GM18873 (cell line): ENCODE data around the gene AMZ1.

ENCODE experiments used
- ATAC-seq: cut with Tn5 transposase; IDR thresholded peaks from one replicate; pipeline ENCODE4 v1.9.1; 2021; ENCODE audit warnings: mild to moderate bottlenecking, moderate library complexity, moderate number of reproducible peaks; ENCODE audit not compliant: unreplicated experiment, low FRiP score

Gene AMZ1

GRCh38 chr7:2651336-2651735 is 36.7 kb upstream of the AMZ1 start:
- no peak for ATAC-seq

- no peak for ATAC-seq
Measured at GRCh38 chr7:2651847-2652735, 35.9 kb upstream of the AMZ1 start.

- no peak for ATAC-seq
Measured at GRCh38 chr7:2652736-2653060, 35.3 kb upstream of the AMZ1 start.

- ATAC-seq, result no peak
Measured at GRCh38 chr7:2654059-2654458, 33.9 kb upstream of the AMZ1 start.

- ATAC-seq, result no peak
Measured at GRCh38 chr7:2655870-2656614, 32.0 kb upstream of the AMZ1 start.

GRCh38 chr7:2657208-2657607 is 30.8 kb upstream of the AMZ1 start:
- no peak for ATAC-seq

- ATAC-seq, result no peak
Measured at GRCh38 chr7:2657920-2658671, 29.9 kb upstream of the AMZ1 start.

- ATAC-seq, result no peak
Measured at GRCh38 chr7:2658941-2659340, 29.1 kb upstream of the AMZ1 start.

- ATAC-seq, result no peak
Measured at GRCh38 chr7:2659556-2660358, 28.2 kb upstream of the AMZ1 start.

- ATAC-seq, result no peak
Measured at GRCh38 chr7:2660359-2661095, 27.5 kb upstream of the AMZ1 start.

GRCh38 chr7:2661096-2661449 is 26.9 kb upstream of the AMZ1 start:
- ATAC-seq, result no peak

GRCh38 chr7:2661602-2662272 is 26.3 kb upstream of the AMZ1 start:
- ATAC-seq, result no peak

- ATAC-seq, result no peak
Measured at GRCh38 chr7:2662273-2663120, 25.5 kb upstream of the AMZ1 start.

- no peak for ATAC-seq
Measured at GRCh38 chr7:2663121-2663886, 24.7 kb upstream of the AMZ1 start.

- ATAC-seq, result no peak
Measured at GRCh38 chr7:2663960-2664359, 24.0 kb upstream of the AMZ1 start.

GRCh38 chr7:2665359-2665791 is 22.6 kb upstream of the AMZ1 start:
- ATAC-seq, result no peak

GRCh38 chr7:2666155-2666554 is 21.8 kb upstream of the AMZ1 start:
- no peak for ATAC-seq
